Stromal cell of bone marrow (primary cell): ENCODE measurements around the gene ZBTB17.
"Not testable (repeated sequence)": the region's sequence is repeated elsewhere in the genome, so short reads cannot be mapped to it uniquely, and the experiment has no call there.

Experiments
- DNase-seq: peaks from one replicate; pipeline ENCODE4 v3.0.0-alpha.2; 2012; ENCODE audit warnings: low read depth

The ZBTB17 gene

DNA sequence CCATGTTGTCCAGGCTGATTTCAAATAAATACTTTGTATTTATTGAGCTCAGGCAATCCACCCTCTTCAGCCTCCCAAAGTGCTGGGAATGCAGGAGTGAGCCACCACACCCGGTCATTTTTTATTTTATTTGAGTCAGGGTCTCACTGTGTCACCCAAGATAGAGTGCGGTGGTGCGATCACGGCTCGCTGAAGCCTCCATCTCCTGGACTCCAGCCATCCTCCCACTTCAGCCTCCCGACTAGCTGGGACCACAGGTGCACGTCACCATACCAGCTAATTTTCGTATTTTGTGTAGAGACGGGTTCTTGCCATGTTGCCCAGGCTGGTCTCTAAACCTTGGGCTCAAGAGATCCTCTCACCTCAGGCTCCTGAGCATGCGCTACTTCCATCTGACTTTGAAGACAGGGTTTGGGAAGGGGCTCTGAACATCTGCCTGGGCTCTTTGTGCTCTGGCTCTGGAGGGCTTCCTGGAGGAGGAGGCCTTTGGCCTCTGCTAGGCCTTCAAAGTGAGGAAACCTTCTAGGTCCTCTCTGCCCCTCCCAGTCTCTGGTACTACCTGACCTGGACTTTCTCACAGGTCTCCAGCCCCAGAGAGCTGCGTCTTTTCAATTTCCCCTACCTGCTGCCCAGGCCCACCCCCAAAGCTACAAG lies 36.2 kb upstream of the ZBTB17 start:
- no peak for DNase-seq

DNA sequence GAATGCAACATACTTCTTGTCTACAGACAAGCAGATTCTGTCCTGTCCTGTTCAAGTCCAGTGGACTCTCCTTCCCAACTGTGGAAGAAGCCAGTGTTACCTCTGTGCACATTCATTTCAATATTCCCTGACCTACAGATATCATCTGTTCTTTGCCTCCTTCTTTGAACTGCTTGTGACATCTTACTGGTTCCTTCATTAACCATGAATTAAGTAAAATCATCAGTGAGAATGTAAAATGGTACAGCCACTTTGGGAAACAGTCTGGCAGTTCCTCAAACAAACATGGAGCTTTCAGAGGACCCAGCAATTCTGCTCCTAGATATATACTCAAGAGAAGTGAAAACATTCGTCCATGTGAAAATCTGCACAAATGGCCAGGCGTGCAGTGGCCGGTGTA lies 34.9 kb upstream of the ZBTB17 start:
- no peak for DNase-seq

DNA sequence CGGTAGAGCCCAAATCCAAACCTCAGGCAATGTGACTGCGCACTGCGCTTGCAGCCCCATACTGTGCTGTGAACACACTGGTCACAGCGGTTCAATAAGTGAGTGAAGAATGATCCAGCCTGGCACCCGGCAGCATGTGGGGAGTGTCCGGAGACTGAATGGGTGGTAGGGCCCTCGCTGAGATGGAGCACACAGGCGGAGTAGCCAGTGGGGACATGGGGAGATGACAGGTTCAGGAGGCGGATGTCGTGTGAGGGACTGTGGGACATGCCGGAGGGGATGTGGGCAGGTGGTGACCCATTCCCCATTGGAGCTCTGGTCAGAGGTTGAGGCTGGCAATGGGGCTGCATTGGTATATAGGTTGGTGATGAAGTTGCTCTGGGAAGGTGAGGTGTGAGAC lies 33.8 kb upstream of the ZBTB17 start:
- DNase-seq: no peak

DNA sequence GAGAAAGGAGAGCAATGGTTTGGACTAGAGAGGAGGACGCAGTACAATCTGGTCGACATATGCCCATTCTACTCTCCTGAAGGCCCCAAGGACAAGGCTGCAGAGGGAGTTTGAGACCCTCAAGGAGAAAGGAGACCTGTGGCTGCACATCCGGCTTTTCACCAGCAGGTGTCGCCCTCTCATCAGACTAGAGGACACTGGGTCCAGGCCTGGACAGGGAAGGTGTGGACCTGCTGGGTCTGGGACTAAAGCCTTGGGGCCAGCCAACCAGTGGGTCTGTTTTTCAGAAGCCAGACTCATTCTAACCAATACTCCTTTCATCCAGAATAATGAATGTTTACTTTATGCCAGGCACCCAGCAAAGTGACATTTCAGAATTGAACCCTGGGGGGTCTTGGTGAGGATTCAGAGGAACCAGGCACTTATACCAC lies 33.1 kb upstream of the ZBTB17 start:
- peak; percentile 33 for DNase-seq

DNA sequence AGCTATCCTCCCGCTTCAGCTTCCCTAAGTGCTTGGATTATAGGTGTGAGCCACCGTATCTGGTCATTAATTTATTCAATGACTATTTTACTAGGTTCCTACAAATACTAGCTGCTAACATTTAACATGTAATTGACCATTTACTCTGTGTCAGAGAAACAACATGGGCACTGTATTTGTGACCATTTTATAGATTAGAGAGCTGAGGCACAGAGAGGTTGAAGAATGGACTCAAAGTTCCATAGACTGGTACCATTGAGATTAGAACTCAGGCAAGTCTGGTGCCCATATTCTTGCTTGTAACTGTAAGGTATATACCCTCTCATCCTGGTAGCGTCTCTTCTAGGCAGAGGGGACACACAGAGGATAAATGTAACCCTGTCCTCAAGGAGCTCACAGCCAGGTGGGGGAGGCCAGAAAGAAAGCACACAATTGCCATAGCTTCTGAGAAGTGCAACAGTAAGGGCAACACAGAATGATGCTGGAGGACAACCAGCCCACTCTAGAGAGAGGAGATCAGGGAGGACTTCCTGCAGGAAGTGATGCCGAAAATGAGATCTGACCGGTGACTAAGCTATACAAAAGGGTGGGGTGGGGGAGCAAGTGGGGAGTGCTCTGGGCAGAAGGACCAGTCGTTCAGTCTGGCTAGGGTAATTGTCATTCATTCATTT lies 31.9 kb upstream of the ZBTB17 start:
- no peak for DNase-seq

DNA sequence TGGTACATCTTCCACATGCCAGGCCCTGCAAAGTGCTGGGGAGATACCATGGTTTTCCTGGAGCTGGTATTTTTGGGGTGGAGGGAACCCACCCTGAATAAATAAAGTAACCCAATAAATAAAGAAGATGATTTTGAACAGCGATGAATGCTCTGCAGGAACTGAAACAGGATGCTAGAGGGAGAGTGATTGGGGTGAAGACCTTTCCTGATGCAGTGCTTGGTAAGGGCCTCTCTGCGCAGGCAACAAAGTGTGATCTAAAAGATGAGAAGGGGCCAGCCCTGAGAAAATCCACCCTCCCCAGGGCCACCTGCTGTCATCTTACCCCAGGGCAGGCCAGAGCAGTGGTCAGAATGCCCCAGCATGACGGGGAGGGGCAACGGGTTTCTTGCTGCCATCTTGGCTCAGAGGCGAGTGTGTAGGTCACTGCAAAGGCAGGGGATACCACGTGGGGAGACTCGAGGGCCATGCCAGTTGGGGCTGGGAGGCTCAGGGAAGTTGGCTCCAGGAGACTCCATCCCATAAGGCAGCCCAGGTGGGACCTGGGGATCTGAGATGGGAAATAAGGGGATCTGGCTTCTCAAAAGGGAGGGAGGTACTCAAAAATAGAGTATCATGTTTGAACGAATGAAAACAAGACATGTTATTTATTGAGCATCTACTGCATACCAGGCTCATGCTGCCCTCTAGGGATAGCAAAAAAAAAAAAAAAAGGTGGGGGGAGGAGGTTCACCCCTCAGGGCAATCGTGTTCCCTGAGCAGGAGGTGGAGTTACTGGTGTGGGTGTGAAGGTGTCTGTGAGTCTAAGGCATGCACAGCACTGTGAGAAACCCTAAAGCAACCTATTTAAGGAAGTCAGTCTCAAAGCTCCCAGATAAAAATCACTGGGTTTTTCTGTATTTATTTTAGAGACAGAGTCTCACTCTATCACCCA lies 30.9 kb upstream of the ZBTB17 start:
- DNase-seq: no peak

DNA sequence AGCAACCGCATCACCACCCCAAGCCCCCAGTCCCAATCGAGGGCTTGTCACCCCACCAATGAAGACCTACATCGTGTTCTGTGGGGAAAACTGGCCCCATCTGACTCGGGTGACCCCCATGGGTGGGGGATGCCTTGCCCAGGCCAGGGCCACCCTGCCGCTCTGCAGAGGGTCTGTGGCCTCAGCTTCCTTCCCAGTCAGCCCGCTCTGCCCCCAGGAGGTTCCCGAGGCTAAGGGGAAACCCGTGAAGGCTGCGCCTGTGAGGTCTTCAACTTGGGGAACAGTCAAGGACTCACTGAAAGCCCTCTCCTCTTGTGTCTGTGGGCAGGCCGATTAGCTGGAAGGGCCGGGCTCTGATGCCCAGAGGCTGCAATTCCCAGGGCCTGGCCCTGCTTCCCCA lies 30.1 kb upstream of the ZBTB17 start:
- no peak for DNase-seq

DNA sequence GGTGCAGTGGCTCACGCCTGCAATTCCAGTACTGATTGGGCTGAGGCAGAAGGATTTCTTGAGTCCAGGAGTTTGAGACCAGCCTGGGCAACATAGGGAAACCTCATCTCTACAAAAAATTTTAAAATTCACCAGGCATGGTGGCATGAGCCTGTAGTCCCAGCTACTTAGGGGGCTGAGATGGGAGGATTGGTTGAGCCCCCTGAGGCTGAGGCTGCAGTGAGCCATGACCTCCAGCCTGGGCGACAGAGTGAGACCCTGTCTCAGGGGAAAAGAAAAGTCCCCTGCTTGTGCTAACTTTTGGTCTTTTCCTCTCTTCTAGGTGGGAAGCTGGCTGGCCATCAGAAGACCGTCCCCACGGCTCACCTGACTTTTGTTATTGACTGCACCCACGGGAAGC lies 29.7 kb upstream of the ZBTB17 start:
- DNase-seq: no peak

DNA sequence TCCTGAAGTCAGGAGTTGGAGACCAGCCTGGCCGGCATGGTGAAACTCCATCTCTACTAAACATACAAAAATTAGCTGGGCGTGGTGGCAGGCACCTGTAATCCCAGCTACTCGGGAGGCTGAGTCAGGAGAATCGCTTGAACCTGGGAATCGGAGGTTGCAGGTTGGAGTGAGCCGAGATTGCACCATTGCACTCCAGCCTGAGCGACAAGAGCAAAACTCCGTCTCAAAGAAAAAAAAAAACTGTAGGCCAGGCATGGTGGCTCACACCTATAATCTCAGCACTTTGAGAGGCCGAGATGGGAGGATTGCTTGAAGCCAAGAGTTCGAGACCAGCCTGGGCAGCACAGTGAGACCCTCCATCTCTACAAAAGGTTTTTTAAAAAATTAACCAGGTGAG lies 25.4 kb upstream of the ZBTB17 start:
- DNase-seq: not testable (repeated sequence)

DNA sequence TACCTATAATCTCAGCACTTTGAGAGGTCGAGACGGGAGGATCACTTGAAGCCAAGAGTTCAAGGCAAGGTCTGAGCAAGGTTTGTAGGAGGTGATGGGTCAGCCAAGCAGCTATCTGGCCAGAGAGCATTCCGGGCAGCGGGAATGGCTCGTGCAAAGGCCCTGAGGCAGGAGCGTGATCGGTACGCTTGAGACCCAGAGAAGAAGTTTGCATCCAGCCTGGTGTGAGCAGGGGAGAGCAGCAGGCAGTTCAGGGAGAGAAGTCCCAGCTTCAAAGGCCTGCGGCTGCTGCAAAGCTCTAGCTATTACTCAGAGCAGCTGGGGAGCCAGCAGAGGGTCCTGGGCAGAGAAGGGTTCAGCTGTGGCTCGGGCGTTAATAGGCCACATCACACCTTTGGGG lies 23.0 kb upstream of the ZBTB17 start:
- DNase-seq: no peak

DNA sequence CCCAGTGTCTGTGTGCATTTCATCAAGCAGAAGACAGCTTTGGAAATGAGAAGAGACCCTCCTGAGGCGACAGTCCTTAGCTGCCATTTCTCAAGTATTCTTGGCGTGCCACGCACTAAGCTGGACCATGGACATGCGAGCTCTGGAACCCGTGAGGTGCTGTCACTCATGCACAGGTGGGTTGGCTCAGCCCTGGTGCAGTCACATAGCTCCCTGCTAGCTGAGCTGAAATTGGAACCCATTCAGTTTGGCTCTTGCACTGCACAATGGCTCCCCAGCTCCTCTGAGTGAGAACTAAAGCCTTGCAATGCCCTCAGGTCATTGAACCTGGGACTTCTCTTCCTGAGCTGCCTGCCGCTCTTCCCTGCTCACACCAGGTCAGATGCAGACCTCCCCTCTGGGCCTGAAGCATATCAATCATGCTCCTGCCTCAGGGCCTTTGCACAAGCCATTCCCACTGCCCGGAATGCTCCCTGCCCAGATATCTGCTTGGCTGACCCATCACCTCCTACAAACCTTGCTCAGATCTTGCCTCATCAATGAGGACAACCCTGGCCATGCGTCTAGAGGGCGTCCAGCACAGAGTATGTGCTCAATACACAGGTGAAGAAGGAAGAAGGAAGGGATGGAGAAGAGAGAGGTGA lies 21.9 kb upstream of the ZBTB17 start:
- DNase-seq: no peak

DNA sequence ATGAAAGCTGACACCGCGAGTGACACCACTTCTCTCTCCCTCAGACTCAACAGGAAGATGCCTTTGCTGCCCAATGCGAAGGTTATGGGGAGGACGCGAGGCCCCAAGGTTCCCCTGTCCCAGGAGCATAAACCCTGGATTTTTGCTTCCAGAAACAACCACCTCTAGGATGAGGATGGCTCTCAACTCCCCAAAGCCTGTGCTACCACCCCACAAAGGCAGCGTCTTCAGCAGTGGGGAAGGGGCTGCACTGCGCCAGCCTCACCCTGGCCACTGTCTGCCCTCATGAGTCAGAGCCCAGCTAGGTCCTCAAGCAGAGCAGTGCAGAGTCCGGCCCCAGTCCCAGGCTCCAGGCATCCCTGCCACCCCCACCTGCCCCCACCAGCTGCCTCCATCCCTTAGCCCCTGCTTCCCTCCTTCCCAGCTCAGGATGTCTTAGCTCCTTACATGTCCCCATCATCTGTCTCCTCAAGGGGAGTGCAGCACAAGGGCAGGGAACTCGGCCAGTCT lies 21.2 kb upstream of the ZBTB17 start:
- DNase-seq: no peak

DNA sequence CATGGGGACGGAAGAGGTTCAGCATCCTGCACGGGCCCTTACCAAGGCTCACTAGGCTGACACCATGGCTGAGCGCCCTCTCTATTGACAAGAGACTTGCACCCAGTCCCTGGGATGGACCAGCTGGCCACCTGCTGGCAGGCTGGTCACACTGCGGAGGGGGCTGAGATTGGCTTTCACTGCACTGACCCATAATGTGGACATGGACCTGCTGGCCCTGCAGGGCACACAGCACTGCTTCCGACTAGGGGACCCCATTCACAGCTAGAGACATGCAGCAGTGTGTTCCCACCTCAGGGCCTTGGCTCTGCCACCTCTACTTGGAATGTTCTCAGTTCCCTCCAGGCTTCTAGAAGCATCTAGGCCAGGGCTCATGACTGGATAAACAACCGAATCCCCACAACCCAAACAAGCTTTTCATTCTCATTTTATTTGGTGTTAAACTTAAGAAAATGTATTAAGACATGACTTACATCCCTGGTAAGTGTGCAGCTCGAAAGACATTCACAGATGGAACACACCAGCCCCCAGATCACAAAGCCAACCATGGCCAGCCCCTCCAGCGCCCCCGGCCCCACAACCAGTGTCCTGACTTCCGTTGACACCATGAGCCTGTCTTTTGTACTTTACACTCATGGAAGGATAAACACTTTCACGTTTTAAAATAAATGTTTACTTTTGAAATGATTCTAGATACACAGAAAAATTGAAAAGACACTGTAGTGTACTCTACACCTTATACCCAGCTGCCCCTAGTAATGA lies 18.9 kb upstream of the ZBTB17 start:
- peak; percentile 42 for DNase-seq

DNA sequence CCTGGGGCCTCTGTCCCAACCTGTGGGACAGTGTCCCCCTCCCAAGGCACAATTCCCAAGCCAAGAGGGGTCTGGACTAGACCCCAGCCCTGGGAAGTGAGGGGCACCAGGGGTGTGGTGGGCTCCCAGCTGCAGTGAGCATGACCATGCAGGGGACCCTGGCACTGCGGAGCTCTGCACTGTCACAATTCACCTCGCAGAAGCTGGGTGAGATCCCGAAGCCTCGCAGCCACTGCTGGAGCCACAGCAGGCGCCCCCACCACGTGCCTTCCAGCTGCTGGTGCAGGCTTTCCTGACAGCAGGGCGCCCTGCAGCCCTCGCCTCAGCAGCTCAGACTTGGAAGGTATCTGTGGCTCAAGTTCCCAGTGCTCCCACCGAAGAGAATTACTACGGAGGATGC lies 18.2 kb upstream of the ZBTB17 start:
- no peak for DNase-seq

DNA sequence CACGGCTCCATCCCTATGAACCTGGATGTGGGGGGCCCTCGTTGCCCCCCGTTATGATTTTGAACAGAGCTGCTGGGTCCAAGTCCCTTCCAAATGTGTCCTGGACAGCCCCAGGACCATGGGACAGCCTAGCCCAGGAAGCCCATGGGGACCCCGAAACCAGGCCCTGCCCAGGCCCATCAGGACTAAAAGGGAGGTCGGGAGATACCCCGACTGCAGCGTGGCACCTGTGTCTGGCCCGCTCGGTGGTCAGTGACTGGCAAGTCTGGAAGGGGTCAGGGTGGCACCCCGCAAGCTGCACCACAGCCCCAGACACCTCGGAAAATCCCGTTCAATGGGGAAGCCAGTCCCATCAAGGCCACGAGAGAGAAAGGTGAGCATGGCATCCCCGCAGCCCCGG lies 17.8 kb upstream of the ZBTB17 start:
- no peak for DNase-seq

DNA sequence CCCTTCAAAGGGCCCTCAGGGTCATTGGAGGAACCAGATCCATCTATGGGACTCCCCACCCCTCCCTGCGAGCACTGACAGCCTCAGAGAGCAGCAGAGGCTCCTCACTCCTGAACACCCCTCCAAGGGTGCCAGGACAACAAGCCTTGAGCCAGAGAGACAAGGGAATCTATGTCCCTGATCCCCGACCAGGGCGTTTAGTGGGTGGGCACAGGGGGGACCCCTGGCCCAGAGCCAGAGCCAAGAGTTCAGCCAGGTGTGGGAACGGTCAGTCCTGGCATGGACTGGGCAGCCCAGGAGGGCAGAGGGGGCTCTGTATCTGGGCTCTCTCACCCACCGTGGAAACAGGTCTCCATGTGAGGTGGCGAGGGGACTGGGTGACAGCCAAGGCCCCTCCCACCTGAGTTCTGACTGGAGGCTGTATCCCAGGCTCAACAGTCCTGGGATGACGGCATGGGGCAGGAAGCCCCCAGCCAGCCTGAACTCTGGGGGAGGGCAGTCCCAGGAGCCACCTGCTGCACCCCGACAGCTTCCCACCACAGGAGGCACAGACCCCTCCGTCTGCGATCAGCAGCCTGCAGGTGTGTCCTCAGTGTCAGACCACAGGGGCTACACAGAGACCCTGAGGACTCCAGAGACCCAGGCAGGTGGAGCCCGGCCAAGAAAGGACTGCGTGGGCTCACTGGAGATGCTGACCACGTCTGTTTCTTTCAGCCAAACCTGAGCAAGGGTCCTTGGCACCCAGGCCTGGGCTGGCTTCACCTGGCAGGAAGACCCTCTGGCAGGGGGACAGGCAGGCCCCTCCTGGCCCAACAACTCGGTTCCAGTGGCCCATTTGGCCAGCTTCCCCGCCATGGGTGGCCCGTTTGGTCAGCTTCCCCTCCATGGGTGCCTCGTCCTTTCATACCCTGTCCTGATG lies 16.9 kb upstream of the ZBTB17 start:
- no peak for DNase-seq

DNA sequence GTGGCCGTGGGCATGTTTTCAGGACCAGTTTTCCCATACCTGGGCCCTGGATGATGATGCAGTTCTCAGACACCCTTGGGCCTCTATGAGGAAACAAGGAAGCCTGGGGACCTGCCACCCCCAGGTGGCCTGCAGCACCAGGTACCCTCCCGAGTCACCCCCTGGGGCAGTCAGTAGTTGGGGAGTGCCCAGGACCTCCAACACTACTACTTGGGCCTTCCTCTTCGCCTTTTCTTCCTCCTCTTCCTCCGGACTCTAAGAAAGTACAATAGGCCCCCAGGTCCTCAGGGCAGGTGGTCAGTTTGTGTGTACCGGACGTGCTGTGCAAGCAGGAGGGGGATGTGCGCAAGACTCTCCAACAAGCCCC lies 16.3 kb upstream of the ZBTB17 start:
- no peak for DNase-seq

DNA sequence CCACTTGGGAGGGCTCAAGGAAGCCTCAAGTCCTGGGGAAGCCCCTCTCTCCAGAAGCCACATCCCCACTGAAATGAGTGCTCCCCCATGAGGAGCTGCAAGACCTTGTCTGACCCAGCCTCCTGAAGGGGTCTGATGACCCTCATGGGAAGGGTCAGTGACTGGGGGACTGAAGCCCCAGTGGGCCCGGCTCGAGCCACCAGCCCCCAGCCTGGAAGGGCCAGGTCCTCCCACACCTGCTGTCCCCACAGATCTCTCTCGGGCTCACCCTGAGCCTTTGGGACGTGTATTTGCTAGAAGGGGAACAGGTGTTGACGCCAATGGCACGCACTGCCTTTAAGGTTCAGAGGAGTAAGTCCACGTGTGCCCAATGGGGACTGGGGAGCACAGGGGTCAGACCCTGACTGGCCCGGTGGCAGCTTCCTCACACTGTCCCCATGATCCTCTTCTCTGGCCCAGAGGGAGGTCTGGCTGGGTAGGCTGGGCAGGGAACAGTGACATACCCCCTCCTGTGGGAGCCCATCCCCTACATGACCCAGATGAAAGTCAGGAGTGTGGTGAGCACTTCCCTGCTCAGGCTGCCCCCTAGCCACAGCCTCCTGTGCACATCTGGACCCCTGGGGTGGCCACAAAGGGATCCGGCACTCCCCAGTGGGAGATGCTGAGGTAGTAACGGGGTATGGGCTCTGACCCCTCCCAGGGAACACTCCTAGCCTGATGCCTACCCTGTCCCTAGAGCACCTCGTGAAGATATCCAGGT lies 15.7 kb upstream of the ZBTB17 start:
- DNase-seq: no peak

DNA sequence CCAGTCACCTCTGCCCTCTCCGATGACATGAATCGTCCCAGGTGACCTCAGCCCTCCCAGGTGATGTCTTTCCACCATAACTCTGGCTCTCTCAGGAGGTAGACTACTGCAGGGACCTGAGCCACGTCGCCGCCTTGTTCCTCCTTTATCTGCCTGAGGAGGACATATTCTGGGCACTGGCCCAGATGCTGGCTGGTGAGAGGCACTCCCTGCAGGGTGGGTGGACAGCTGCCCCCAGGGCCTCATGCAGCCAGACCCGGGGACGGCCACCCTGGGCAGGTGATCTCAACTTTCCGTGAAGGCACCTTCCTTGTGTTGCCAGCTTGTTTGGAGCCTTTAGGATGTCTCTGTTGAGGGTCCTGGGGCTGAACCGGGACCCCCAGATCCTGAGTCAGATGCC lies 13.9 kb upstream of the ZBTB17 start:
- no peak for DNase-seq
